Endothelial cell of umbilical vein (primary cell): ENCODE measurements around the gene PLCD3. TPM values are rescaled to one million over a fixed set of nuclear protein-coding genes. Genes with fewer than 3 reads are reported as not detected.

ENCODE experiments used
- BruUV-seq: library from RNA; stranded (reverse); fragments of 400-500 nt; replicated peaks from 2 replicates; lab custom pipeline; 2021; lab: Mats Ljungman, UMichigan
- CTCF ChIA-PET: fragments of 300-600, 350-600 bp; sonication (Branson Sonifier 250); formaldehyde crosslinking; loops from one replicate; lab custom pipeline; 2021; ENCODE audit warnings: antibody characterized with exemption, inconsistent platforms; lab: Charles Lee
- POLR2A ChIA-PET: fragments of 300-600, 350-600 bp; sonication (Branson Sonifier 250); formaldehyde crosslinking; loops from one replicate; lab custom pipeline; 2021; ENCODE audit warnings: antibody characterized with exemption, inconsistent platforms; lab: Charles Lee
- DNase-seq: peaks from one replicate; pipeline ENCODE4 v3.0.0-alpha.2; 2011; ENCODE audit warnings: low read depth, low spot score
- FAIRE-seq: peaks from 2 replicates; lab custom pipeline; 2011; peaks lifted over from hg19 to GRCh38; lab: Jason Lieb, UNC
- H2AFZ ChIP-seq: 2 replicates; pipeline ENCODE4 v1.6.0; 2012; ENCODE audit warnings: low read depth, low read length, control low read depth, inconsistent platforms
- H3K27ac ChIP-seq: 2 replicates; pipeline ENCODE4 v1.5.1; 2011; ENCODE audit warnings: low read depth, mild to moderate bottlenecking, control low read depth, low read length, moderate library complexity; ENCODE audit not compliant: insufficient read depth
- H3K27me3 ChIP-seq, 2 experiments: 2 replicates each; pipeline versions ENCODE4 v1.6.0 to v1.6.1; 2011; ENCODE audit warnings: low read length in 2 of 2, mixed read lengths in 1 of 2; ENCODE audit not compliant: control insufficient read depth in 2 of 2, insufficient read depth in 2 of 2
- H3K36me3 ChIP-seq, 2 experiments: 2 replicates in 1 of 2; 3 replicates in 1 of 2; pipeline ENCODE4 v1.5.1; 2011; ENCODE audit warnings: low read length in 2 of 2, mild to moderate bottlenecking in 1 of 2, moderate library complexity in 1 of 2; ENCODE audit not compliant: control insufficient read depth in 2 of 2, insufficient read depth in 2 of 2; ENCODE audit errors: extremely low read depth in 1 of 2
- H3K4me1 ChIP-seq: 3 replicates; pipeline ENCODE4 v1.5.1; 2011; ENCODE audit warnings: mild to moderate bottlenecking, low read length; ENCODE audit not compliant: control insufficient read depth, insufficient read depth; ENCODE audit errors: extremely low read depth
- H3K4me2 ChIP-seq: 2 replicates; pipeline ENCODE4 v1.6.1; 2011; ENCODE audit warnings: low read length, control low read depth, mixed read lengths; ENCODE audit not compliant: insufficient read depth
- H3K4me3 ChIP-seq, 3 experiments: fragments of 200-600 bp in 1 of 3; sonication (generic), shearing (Covaris generic) in 1 of 3; replicated peaks in 1 of 3; 2 replicates each; pipeline ENCODE4 v1.5.1; 2011 to 2016; ENCODE audit warnings: control low read depth in 3 of 3, low read length in 3 of 3, mild to moderate bottlenecking in 2 of 3, inconsistent platforms in 1 of 3, low read depth in 1 of 3, moderate library complexity in 1 of 3; ENCODE audit not compliant: insufficient read depth in 1 of 3
- H3K79me2 ChIP-seq: 2 replicates; pipeline ENCODE4 v1.6.0; 2012; ENCODE audit warnings: low read length, inconsistent platforms; ENCODE audit not compliant: control insufficient read depth, insufficient read depth
- H3K9ac ChIP-seq: replicated peaks from 2 replicates; pipeline ENCODE3; 2011; ENCODE audit warnings: low read length, control low read depth; ENCODE audit not compliant: insufficient read depth; ENCODE audit errors: extremely low read depth
- H3K9me1 ChIP-seq: replicated peaks from 3 replicates; pipeline ENCODE4 v1.6.0; 2011; ENCODE audit warnings: mild to moderate bottlenecking, low read length; ENCODE audit not compliant: control insufficient read depth, insufficient read depth; ENCODE audit errors: extremely low read depth
- H3K9me3 ChIP-seq: replicated peaks from 2 replicates; pipeline ENCODE4 v1.5.1; 2012; ENCODE audit warnings: low read length, inconsistent platforms; ENCODE audit not compliant: control insufficient read depth, insufficient read depth
- H4K20me1 ChIP-seq: replicated peaks from 2 replicates; pipeline ENCODE3; 2011; ENCODE audit warnings: mild to moderate bottlenecking, low read length; ENCODE audit not compliant: control insufficient read depth, insufficient read depth; ENCODE audit errors: extremely low read depth
- CTCF ChIP-seq, 2 donors: IDR thresholded peaks; 1 replicate in 1 of 2; 2 replicates in 1 of 2; pipeline ENCODE4 v1.5.1; 2011; ENCODE audit warnings: low read length in 2 of 2, mild to moderate bottlenecking in 2 of 2, moderate library complexity in 2 of 2, control low read depth in 1 of 2, inconsistent platforms in 1 of 2, low read depth in 1 of 2; ENCODE audit not compliant: insufficient read depth in 1 of 2; ENCODE audit errors: extremely low read depth in 1 of 2
- EZH2 ChIP-seq: IDR thresholded peaks from 2 replicates; pipeline ENCODE4 v1.6.1; 2012; ENCODE audit warnings: borderline replicate concordance, low read depth, mild to moderate bottlenecking, moderate library complexity, low read length, inconsistent platforms; ENCODE audit not compliant: severe bottlenecking
- FOS ChIP-seq: IDR thresholded peaks from 2 replicates; pipeline ENCODE4 v1.6.1; 2011; ENCODE audit warnings: mild to moderate bottlenecking, low read length, moderate library complexity, borderline replicate concordance; ENCODE audit not compliant: insufficient read depth
- GATA2 ChIP-seq: IDR thresholded peaks from 2 replicates; pipeline ENCODE4 v1.7.0; 2011; ENCODE audit warnings: low read depth, mild to moderate bottlenecking, moderate library complexity, mixed read lengths, low read length; ENCODE audit not compliant: insufficient read length, insufficient read depth
- JUN ChIP-seq: IDR thresholded peaks from 2 replicates; pipeline ENCODE4 v1.6.1; 2011; ENCODE audit warnings: borderline replicate concordance, low read depth; ENCODE audit not compliant: insufficient read length, insufficient read depth
- MYC ChIP-seq: IDR thresholded peaks from one replicate; pipeline ENCODE4 v1.6.1; 2011; ENCODE audit warnings: mild to moderate bottlenecking, low read depth, low read length
- POLR2A ChIP-seq: IDR thresholded peaks from 2 replicates; pipeline ENCODE4 v1.6.1; 2012; ENCODE audit warnings: low read depth, mild to moderate bottlenecking, control low read depth, low read length
- POLR2AphosphoS5 ChIP-seq: IDR thresholded peaks from 2 replicates; pipeline ENCODE4 v1.6.1; 2012; ENCODE audit warnings: low read depth, mild to moderate bottlenecking, control low read depth, low read length, moderate library complexity; ENCODE audit not compliant: insufficient read depth
- dilution Hi-C: fragments of 300-500 bp; cut with MboI; formaldehyde crosslinking; loops from one replicate; pipeline ENCODE4 v1.15.0; 2019; ENCODE audit warnings: low sequenced_read_pairs; ENCODE audit not compliant: extremely low pct_ligation_motif_present
- intact Hi-C: fragments of 100-400 bp; cut with micrococcal nuclease; formaldehyde crosslinking; loops from one replicate; pipeline ENCODE4 v1.10.0; 2022
- polyA plus RNA-seq, 4 experiments: library from polyadenylated mRNA; depleted of rRNA in 3 of 4; stranded (reverse) in 3 of 4; unstranded in 1 of 4; fragments of >200 nt; gene quantifications; 2 replicates each; pipeline versions ENCODE4 v1.2.1 to v1.2.3, GENCODE V29; 2011 to 2012; ENCODE audit warnings: missing spikeins in 1 of 4
- total RNA-seq: library from RNA; stranded (reverse); gene quantifications from 2 replicates; pipeline ENCODE4 v1.2.3, GENCODE V29; 2021
- TF ChIP-seq, protein P1 (sequence below): IDR thresholded peaks from 2 replicates; pipeline ENCODE4 v1.6.1; 2011; ENCODE audit not compliant: insufficient read depth, insufficient read length

The PLCD3 gene
- total and polyA plus RNA-seq, 2 donors (not counting 3 experiments of a cell fraction or from before 2014, with no cell fraction given), result 30.4 to 43.1 TPM

- H3K36me3 ChIP-seq, result peaks cover 33 to 47% of the 10 kb centered on the region in 2 experiments
- no peaks in the 10 kb centered on the region for H3K9me3 ChIP-seq
- no peak overlapping the region for H3K4me2 ChIP-seq
- dilution Hi-C loops (no loop called here), intact Hi-C loops (no loop called here)
- TF ChIP-seq EZH2 (no peak), GATA2 (no peak), JUN (no peak), POLR2A (no peak), MYC (no peak), CTCF (IDR thresholded peaks at IDR 0.05; ENCODE audit: extremely low read depth in 1 of 2, insufficient read depth in 1 of 2, low read depth in 1 of 2, low read length in 2 of 2) (no peak), FOS (no peak), POLR2AphosphoS5 (no peak)
- TF ChIP-seq, protein P1, sequence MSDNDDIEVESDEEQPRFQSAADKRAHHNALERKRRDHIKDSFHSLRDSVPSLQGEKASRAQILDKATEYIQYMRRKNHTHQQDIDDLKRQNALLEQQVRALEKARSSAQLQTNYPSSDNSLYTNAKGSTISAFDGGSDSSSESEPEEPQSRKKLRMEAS, result no peak
- ChIA-PET POLR2A (no interaction called here), CTCF (interaction anchor here (0.6 to 2.1 kb wide), 25 partner anchors 10 to 323 kb away, joined by 3 to 14 read pairs (median 5); partner anchors contain the start of genes ACBD4, HEXIM1, NMT1 and PLCD3)
- BruUV-seq, result no TSS peak
- no peaks in the 10 kb centered on the region for H3K9me1 ChIP-seq
- H2AFZ ChIP-seq, result no peak overlapping the region
- H3K4me1 ChIP-seq, result peaks cover 9% of the 10 kb centered on the region
- H3K27ac ChIP-seq, result no peak overlapping the region
- no peak overlapping the region for H3K9ac ChIP-seq
- H4K20me1 ChIP-seq, result no peaks in the 10 kb centered on the region
- FAIRE-seq, result no peak
- DNase-seq, result no peak
- H3K27me3 ChIP-seq, result no peaks in the 10 kb centered on the region
- no peak overlapping the region for H3K4me3 ChIP-seq
- no peaks in the 10 kb centered on the region for H3K79me2 ChIP-seq
Measured at GRCh38 chr17:45098081-45098868, 34.0 kb downstream of the PLCD3 start.
